Nephron (organoid): Measurements from ENCODE around the gene TMEM63C.
A peak's percentile ranks its signal among the peaks of the same experiment; 100 is the strongest.

Experiments used
- H3K27ac Mint-ChIP-seq, 3 experiments: 2 replicates each; pipeline ENCODE4 v1.8.0; 2020; ENCODE audit warnings: mixed read lengths in 3 of 3, mild to moderate bottlenecking in 2 of 3, moderate library complexity in 1 of 3
- H3K27me3 Mint-ChIP-seq: 2 replicates; pipeline ENCODE4 v1.8.0; 2021; ENCODE audit warnings: low read depth, mild to moderate bottlenecking, moderate library complexity, mixed read lengths
- H3K36me3 Mint-ChIP-seq: 2 replicates; pipeline ENCODE4 v1.8.0; 2020; ENCODE audit warnings: low read depth, mixed read lengths
- H3K4me1 Mint-ChIP-seq: 2 replicates; pipeline ENCODE4 v1.8.0; 2020; ENCODE audit warnings: mixed read lengths
- H3K4me3 Mint-ChIP-seq, 3 experiments: 2 replicates each; pipeline ENCODE4 v1.8.0; 2020; ENCODE audit warnings: mild to moderate bottlenecking in 3 of 3, mixed read lengths in 3 of 3, moderate library complexity in 2 of 3
- H3K9me3 Mint-ChIP-seq: 2 replicates; pipeline ENCODE4 v1.8.0; 2020; ENCODE audit warnings: mixed read lengths
- CTCF ChIP-seq, 3 experiments: fragments of 200-600 bp; sonication (generic); IDR thresholded peaks; one replicate each; pipeline ENCODE4 v1.5.0; 2021; ENCODE audit warnings: antibody characterized with exemption in 3 of 3; ENCODE audit not compliant: unreplicated experiment in 3 of 3

TMEM63C gene

GRCh38 chr14:77198561-77198960 lies 17.0 kb downstream of the TMEM63C start:
- no peaks in the 10 kb centered on the region for H3K36me3 Mint-ChIP-seq
- no peak overlapping the region for H3K27ac Mint-ChIP-seq
- H3K4me1 Mint-ChIP-seq: peaks cover 30% of the 10 kb centered on the region
- no peaks in the 10 kb centered on the region for H3K9me3 Mint-ChIP-seq
- no peak overlapping the region for H3K4me3 Mint-ChIP-seq
- peaks cover 28% of the 10 kb centered on the region for H3K27me3 Mint-ChIP-seq
- TF ChIP-seq CTCF (IDR thresholded peaks at IDR 0.05; ENCODE audit: unreplicated experiment in 3 of 3): no peak

- no peak for TF ChIP-seq CTCF (IDR thresholded peaks at IDR 0.05; ENCODE audit: unreplicated experiment in 3 of 3)
- H3K4me1 Mint-ChIP-seq: peaks cover 36% of the 10 kb centered on the region
- H3K9me3 Mint-ChIP-seq: no peaks in the 10 kb centered on the region
- no peak overlapping the region for H3K4me3 Mint-ChIP-seq
- peaks cover 34% of the 10 kb centered on the region for H3K27me3 Mint-ChIP-seq
- no peak overlapping the region for H3K27ac Mint-ChIP-seq
- no peaks in the 10 kb centered on the region for H3K36me3 Mint-ChIP-seq
Observed at GRCh38 chr14:77199590-77199989, 18.0 kb downstream of the TMEM63C start.

GRCh38 chr14:77200406-77200985 lies 18.9 kb downstream of the TMEM63C start:
- Mint-ChIP-seq H3K27me3 (peaks cover 38% of the 10 kb centered on the region), H3K4me3 (no peak overlapping the region), H3K4me1 (peaks cover 37% of the 10 kb centered on the region), H3K27ac (peak overlapping the region in 1 of 3 experiments; percentile 68), H3K36me3 (no peaks in the 10 kb centered on the region), H3K9me3 (no peaks in the 10 kb centered on the region)
- TF ChIP-seq CTCF (IDR thresholded peaks at IDR 0.05; ENCODE audit: unreplicated experiment in 3 of 3): no peak

GRCh38 chr14:77201696-77202095 lies 20.1 kb downstream of the TMEM63C start:
- H3K27ac Mint-ChIP-seq: no peak overlapping the region
- no peaks in the 10 kb centered on the region for H3K36me3 Mint-ChIP-seq
- no peaks in the 10 kb centered on the region for H3K9me3 Mint-ChIP-seq
- TF ChIP-seq CTCF (IDR thresholded peaks at IDR 0.05; ENCODE audit: unreplicated experiment in 3 of 3): no peak
- H3K4me1 Mint-ChIP-seq: peaks cover 37% of the 10 kb centered on the region
- no peak overlapping the region for H3K4me3 Mint-ChIP-seq
- H3K27me3 Mint-ChIP-seq: peaks cover 39% of the 10 kb centered on the region

- no peak for TF ChIP-seq CTCF (IDR thresholded peaks at IDR 0.05; ENCODE audit: unreplicated experiment in 3 of 3)
- peaks cover 34% of the 10 kb centered on the region for H3K27me3 Mint-ChIP-seq
- H3K36me3 Mint-ChIP-seq: no peaks in the 10 kb centered on the region
- H3K9me3 Mint-ChIP-seq: no peaks in the 10 kb centered on the region
- H3K27ac Mint-ChIP-seq: no peak overlapping the region
- H3K4me3 Mint-ChIP-seq: no peak overlapping the region
- H3K4me1 Mint-ChIP-seq: peaks cover 47% of the 10 kb centered on the region
Observed at GRCh38 chr14:77203611-77204458, 22.2 kb downstream of the TMEM63C start.

- Mint-ChIP-seq H3K4me3 (no peak overlapping the region), H3K36me3 (no peaks in the 10 kb centered on the region), H3K9me3 (no peaks in the 10 kb centered on the region), H3K27ac (no peak overlapping the region), H3K27me3 (peaks cover 32% of the 10 kb centered on the region), H3K4me1 (peaks cover 43% of the 10 kb centered on the region)
- TF ChIP-seq CTCF (IDR thresholded peaks at IDR 0.05; ENCODE audit: unreplicated experiment in 3 of 3): no peak
Observed at GRCh38 chr14:77204459-77204771, 22.8 kb downstream of the TMEM63C start.
